Measurements from ENCODE around the gene ALPK3.
A peak's percentile ranks its signal among the peaks of the same experiment; 100 is the strongest.

Gene ALPK3

DNA sequence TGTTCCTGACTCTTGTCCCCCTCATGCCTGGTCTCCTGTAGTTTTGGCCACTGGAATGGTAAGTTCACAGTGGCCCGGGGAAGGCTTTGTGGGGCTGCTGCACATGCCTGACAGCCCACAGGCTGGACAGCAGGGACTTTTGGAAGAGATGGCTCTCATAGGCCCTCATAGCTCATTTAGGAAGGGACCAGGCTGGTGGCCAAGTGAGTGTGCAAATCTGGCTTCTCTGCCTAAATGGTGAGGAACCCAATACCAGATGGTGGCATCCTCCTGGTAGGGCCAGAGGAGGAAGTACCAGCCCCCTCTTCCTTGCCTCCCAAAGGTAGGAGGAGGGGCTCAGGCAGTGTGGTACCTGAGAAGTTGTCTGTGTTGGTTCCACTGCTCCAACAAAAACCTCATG, 25.6 kb downstream of the ALPK3 start:
- no peak for DNase-seq

DNA sequence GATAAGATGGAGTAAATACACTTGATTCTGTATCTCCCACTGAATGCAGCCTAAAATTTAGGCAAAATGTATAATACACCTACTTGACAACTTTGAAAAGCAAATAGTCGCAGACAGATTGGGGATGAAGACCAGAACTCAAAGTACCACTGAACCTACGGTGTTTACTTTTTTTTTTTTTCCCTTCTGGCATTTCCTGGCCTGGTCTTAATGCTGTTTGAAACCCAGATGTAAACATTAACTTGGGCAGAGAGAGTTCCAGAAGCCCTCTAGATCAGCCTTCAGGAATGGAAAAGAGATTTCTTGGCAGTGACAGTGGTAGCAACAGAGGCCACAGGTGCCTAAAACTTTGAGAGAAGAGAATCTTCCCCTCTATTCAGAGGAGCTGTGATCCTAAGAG, 27.8 kb downstream of the ALPK3 start:
- DNase-seq = no peak

- DNase-seq = peak in 4 of 51 donors; percentile 8 to 20 (median 16)
Observed at GRCh38 chr15:84845631-84846030, 28.5 kb downstream of the ALPK3 start.

DNA sequence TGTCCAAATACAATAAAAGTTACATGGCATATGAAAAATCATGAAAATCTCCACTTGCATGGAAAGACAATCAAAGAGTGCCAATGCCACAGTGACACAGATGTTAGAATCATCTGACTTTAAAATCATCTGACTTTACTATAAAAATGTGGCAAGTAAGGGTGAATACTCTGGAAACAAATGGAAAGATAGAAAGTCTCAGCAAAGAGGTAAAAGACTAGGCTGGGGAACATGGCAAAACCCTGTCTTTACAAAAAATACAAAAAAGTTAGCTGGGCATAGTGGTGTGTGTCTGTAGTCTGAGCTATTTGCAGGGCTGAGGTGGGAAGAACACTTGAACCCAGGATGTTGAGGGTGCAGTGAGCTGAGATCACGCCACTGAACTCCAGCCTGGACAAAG, 29.1 kb downstream of the ALPK3 start:
- no peak for DNase-seq

GRCh38 chr15:84847382-84847781, 30.2 kb downstream of the ALPK3 start:
- DNase-seq = no peak

- DNase-seq = no peak
Observed at GRCh38 chr15:84852212-84852611, 35.1 kb downstream of the ALPK3 start.

GRCh38 chr15:84855136-84855535, 38.0 kb downstream of the ALPK3 start:
- DNase-seq = no peak

DNA sequence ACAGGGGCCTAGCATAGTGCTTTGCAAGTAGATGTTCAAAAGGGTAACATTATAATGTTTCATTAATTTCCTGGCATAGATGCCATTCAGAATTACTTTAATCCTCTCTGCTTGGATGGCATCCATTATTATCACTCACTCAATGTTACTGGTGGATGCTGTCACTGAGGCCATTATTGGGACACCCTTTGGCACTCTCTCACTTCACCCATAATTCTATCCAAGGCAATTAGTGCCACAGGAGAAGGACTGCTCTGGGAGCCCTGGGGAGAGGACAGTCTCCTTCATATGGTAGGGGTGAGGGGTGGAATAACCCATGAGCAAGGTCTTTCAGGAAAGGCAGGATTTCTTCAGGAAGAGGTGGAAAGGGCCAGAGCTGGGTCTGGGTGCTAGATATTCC, 38.6 kb downstream of the ALPK3 start:
- DNase-seq = no peak

DNA sequence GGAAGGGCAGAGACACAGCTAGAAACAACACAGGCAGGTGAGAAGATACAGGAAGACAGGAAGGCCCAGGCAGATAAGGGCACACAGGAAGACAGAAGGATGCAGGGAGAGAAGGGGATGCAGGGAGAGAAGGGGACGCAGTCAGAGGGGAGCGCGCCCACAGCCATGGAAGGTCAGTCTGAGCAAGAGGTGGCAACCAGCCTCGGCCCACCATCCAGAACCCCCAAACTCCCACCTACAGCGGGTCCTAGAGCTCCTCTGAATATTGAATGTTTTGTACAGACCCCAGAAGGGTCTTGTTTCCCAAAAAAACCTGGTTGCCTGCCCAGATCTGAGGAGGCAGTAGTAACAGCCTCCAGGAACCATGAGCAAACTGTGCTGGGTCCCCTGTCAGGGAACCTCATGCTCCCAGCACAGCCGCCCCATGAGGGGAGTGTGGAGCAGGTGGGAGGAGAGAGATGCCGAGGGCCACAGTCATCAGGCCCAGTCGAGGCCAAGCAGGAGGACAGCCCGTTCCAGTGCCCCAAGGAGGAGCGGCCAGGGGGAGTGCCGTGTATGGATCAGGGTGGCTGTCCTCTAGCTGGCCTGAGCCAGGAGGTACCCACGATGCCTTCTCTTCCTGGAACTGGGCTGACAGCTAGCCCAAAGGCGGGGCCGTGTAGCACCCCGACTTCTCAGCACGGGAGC, 39.7 kb downstream of the ALPK3 start:
- no peak for DNase-seq

DNA sequence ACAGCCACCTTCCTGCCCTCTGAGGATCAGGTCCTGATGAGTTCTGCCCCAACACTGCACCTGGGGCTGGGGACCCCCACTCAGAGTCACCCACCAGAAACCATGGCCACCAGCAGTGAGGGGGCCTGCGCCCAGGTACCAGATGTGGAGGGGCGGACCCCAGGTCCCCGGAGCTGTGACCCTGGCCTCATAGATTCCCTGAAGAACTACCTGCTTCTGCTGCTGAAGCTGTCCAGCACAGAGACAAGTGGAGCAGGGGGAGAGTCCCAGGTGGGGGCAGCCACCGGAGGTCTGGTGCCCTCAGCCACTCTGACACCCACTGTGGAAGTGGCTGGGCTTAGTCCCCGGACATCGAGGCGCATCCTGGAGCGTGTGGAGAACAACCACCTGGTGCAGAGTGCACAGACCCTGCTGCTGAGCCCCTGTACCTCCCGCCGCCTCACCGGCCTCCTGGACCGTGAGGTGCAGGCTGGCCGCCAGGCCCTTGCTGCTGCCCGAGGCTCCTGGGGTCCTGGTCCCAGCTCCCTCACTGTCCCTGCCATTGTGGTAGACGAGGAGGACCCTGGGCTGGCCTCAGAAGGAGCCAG, 40.4 kb downstream of the ALPK3 start:
- DNase-seq = no peak

- DNase-seq = no peak
Observed at GRCh38 chr15:84858231-84858630, 41.1 kb downstream of the ALPK3 start.

- no peak for DNase-seq
Observed at GRCh38 chr15:84859144-84859543, 42.0 kb downstream of the ALPK3 start.

DNA sequence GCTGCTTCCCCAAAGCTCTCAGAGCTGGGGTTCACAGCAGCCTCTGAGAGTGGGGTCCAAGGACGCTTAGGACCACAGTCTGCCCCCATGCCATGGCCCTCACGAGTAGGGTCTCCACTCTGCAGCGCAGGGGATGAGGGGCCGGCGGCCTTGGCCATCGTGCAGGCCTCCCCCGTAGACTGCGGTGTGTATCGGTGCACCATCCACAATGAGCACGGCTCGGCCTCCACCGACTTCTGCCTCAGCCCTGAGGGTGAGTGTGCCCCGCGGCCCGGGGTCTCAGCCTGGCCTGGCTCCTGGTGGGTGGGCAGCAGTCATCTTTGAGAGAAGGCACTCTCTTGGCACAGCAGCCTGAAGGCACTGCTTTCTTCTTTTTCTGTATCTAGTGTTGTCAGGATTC, 42.5 kb downstream of the ALPK3 start:
- no peak for DNase-seq

DNA sequence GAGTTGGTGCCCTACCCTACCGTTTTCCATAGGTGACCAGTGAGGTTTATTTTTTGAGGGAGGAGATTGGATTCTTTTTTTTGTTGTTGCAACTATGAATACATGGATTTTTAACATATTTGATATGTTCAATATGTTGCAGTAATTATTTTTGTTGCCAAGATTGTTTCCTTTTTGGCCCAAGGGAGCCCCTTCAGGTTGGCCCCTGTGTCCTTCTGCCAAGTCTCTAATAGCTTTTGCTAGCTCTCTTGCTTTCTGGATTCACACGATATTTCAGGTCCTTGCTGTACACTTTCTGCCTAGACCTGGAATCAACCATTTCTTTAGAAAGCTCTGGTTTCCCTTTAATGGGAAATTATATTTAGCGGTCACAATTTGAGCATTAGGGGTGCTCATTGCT, 44.6 kb downstream of the ALPK3 start:
- DNase-seq = no peak

DNA sequence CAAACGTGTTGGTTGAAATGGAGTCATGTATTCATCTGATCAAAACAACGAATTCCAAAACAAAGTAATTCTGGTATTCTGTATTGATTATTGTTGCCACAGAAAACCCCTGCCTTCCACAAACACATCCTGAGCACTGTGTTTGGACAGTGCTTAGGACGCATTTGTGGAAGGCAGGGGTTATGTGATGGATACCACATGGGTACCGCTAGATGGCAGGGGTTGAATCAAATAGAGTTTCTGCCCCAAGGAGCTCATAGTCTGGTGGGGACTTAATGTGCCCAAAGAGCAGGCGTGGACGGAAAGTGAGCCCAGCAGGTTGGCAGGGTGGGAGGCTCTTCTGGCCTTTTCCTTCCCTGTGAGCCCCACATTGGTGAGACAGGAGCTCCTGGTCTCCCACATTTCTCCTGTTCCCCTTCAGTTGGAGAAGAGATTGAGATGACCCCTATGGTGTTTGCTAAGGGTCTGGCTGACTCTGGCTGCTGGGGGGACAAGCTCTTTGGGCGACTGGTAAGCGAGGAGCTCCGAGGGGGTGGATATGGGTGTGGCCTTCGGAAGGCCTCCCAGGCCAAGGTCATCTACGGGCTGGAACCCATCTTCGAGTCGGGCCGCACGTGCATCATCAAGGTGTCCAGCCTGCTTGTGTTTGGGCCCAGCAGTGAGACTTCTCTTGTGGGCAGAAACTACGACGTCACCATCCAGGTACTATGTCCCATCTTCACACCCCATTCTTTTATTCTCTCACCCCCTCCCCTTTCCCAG, 45.2 kb downstream of the ALPK3 start:
- no peak for DNase-seq

DNA sequence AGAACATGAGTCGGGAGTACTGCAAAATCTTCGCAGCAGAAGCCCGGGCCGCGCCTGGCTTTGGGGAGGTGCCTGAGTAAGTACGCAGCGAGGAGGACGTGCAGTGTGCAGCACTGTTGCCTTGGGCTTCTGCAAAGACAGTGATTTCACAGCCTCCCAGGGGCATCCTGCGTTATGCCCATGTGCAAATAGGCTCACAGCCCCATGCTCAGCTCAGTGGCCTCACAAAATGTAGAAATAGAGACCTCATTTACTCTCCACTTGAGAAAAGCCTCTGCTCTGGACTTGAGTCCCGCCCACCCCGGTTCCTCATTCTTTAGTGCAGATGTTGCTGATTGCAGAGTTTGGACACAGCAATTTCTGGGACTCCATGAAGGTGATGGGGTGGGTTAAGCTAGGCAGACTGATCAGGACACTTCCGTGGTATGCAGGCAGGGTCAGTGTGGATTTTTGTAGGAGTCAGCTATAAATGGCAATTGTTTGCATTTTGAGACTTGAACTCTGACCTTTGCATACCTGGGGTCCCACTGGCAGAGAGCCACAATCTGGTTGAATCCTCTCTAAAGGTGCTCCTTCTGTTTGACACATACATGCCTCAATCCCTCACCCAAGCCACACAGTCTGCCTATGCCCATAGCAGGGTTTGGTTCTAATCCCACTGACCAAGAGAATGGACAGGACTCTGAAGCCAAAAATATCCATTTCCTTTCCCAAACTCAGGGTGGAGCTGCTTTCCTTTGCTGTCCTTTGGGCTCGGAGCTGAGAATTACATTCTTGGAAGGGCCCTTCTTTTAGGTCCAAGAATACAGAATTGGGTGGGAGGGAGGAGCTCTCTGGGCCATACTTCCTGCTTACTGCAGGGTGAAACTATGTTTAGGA, 46.6 kb downstream of the ALPK3 start:
- DNase-seq = no peak

DNA sequence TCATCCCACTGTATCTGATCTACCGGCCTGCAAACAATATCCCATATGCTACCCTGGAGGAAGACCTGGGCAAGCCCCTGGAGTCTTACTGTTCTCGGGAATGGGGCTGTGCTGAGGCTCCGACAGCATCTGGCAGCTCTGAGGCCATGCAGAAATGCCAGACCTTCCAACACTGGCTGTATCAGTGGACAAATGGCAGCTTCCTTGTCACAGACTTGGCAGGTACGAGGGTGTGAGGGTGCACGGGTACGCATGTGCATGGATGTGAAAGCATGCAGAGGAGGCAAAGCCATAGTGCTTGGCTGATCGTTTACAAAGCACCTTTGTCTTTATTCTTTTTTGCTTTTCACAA, 47.3 kb downstream of the ALPK3 start:
- DNase-seq = no peak

GRCh38 chr15:84865074-84865569, 48.0 kb downstream of the ALPK3 start:
- DNase-seq = no peak

GRCh38 chr15:84868037-84868880, 51.1 kb downstream of the ALPK3 start:
- no peak for DNase-seq

GRCh38 chr15:84869510-84869909, 52.4 kb downstream of the ALPK3 start:
- DNase-seq = no peak

- DNase-seq = no peak
Observed at GRCh38 chr15:84871428-84871985, 54.4 kb downstream of the ALPK3 start.
